Vagina (tissue), 2 donors: ENCODE measurements around the gene PAXX. TPM values are rescaled to one million over a fixed set of nuclear protein-coding genes. Genes with fewer than 3 reads are reported as not detected.
A peak's percentile ranks its signal among the peaks of the same experiment; 100 is the strongest.

Experiments used
- DNase-seq, 2 donors: peaks; one replicate each; pipeline ENCODE4 v3.0.0-alpha.2; 2017; ENCODE audit errors: extremely low spot score in 2 of 2
- H3K27ac ChIP-seq: fragments of 200-600 bp; sonication (generic); one replicate; pipeline ENCODE4 v1.5.1; 2019
- H3K27me3 ChIP-seq: fragments of 200-600 bp; sonication (generic); one replicate; pipeline ENCODE4 v1.5.1; 2019
- H3K36me3 ChIP-seq, 2 donors: fragments of 200-600 bp; sonication (generic); one replicate each; pipeline ENCODE4 v1.5.1; 2017 to 2019
- H3K4me1 ChIP-seq: fragments of 200-600 bp; sonication (generic); one replicate; pipeline ENCODE4 v1.5.1; 2019
- H3K4me3 ChIP-seq, 2 donors: fragments of 200-600 bp; sonication (generic); 1 replicate in 1 of 2; 2 replicates in 1 of 2; pipeline ENCODE4 v1.5.1; 2016 to 2019
- H3K9me3 ChIP-seq: fragments of 200-600 bp; sonication (generic); one replicate; pipeline ENCODE4 v1.5.1; 2019
- POLR2A ChIP-seq, 2 donors: fragments of 450-650 bp; IDR thresholded peaks; one replicate each; pipeline ENCODE4 v1.6.1; 2017; ENCODE audit warnings: antibody characterized with exemption in 2 of 2, mild to moderate bottlenecking in 2 of 2, moderate library complexity in 2 of 2
- POLR2AphosphoS5 ChIP-seq, 2 donors: sonication (generic); formaldehyde crosslinking; IDR thresholded peaks; one replicate each; pipeline ENCODE4 v1.9.0; 2017; ENCODE audit warnings: antibody characterized with exemption in 2 of 2, mild to moderate bottlenecking in 2 of 2, low read depth in 1 of 2; ENCODE audit not compliant: insufficient read depth in 1 of 2
- intact Hi-C: fragments of 100-400 bp; cut with DNase I; formaldehyde crosslinking; loops from one replicate; pipeline ENCODE4 v1.15.1; 2023
- total RNA-seq: library from RNA; depleted of rRNA; stranded (reverse); fragments of >200 nt; gene quantifications from one replicate; pipeline ENCODE4 v1.2.3, GENCODE V29; 2016
- TF ChIP-seq, protein P1 (sequence below), 3 experiments: fragments of 450-650 bp in 2 of 3; fragments of 200-600 bp in 1 of 3; sonication (generic) in 1 of 3; IDR thresholded peaks; one replicate each; pipeline ENCODE4 v1.5.1; 2017 to 2019; ENCODE audit warnings: antibody characterized with exemption in 3 of 3, mild to moderate bottlenecking in 2 of 3, moderate library complexity in 2 of 3

Gene PAXX
- total RNA-seq, 1 donor from 2014 or later, result 62.9 TPM

DNA sequence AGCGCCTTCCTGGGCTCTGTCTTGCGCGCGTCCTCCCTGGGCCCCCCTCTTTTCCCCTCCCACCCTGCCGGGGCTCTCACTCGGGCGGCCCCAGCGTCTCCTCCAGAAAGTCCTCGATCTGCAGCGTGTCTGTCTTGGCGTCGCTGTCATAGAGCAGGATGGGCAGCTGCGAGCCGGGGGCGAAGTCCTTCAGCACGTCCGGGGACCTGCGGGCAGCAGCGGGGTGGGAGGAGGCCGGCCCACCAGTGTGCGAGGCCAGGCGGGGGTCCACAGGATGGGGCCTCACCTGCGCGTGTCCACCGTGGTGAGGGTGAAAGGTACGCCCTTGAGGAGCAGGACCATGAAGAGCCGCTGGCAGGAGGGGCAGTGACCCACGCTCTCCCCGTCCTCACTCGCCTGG lies 3.1 kb downstream of the PAXX start:
- Histone ChIP-seq H3K4me3 (peak overlapping the region; percentile 22 to 32), H3K27ac (peak overlapping the region; percentile 62), H3K36me3 (no peaks in the 10 kb centered on the region), H3K27me3 (no peaks in the 10 kb centered on the region), H3K4me1 (peaks cover 52% of the 10 kb centered on the region), H3K9me3 (no peaks in the 10 kb centered on the region)
- TF ChIP-seq POLR2AphosphoS5 (IDR thresholded peaks at IDR 0.05; ENCODE audit: insufficient read depth in 1 of 2, low read depth in 1 of 2), result no peak
- intact Hi-C loops, result no loop called here
- DNase-seq, result no peak

GRCh38 chr9:136995772-136996311 lies 3.6 kb downstream of the PAXX start:
- no peaks in the 10 kb centered on the region for H3K9me3 ChIP-seq
- no peak for DNase-seq

DNA sequence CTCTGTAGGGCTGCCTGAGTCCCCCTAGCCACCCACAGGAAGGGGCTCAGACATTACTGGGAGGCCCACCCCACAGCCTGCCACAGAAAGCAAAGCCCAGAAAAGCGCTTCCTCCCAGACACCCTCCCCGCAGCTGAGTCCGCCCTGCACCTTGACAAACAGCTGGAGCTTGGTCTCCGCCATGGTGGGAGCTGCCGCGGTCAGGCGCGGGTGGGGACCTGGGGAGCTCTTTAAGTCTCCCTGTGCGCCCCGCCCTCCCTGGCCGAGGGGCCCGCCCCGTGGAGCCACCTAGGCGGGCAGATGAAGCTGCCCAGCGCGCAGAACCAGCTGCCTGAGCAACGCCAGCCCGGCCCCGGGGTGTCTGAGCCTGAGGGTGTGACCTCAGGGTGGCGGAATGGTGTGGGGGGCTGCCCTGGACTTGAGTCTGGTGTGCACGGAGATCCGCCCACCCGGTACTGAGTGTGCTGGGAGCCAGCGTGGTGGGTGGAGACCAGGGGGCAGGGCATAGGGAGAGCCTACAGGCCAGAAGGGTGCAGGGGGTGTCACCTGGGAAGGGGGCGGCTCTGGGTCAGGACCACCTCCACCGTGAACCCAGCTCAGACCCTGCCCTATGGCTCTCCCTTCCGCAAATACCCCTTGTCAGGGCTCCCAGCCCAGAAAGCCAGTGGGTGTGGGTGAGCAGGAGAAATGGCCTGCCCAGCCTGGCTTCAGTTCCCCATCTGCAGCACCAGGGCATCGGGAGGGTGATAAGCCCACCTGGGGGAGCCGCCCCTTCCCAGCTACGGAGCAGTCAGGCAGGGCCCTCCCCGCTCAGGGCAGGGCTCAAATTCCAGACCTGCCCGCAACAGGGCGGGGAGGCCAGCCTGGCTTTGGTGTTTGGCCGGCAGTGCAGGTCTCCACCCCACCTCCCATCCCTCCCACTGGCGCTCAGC lies 4.4 kb downstream of the PAXX start, which contains the start of gene CLIC3:
TSS of gene CLIC3 (minus strand) at position 208 of the 932 bp plus-strand sequence. CDS start at position 183, 25 bp downstream.
- H3K4me3 ChIP-seq, result peak within 1 kb of the TSS; percentile 22 to 32
- intact Hi-C loops, result no loop called here
- no peaks in the 10 kb centered on the region for H3K27me3 ChIP-seq
- no peak for DNase-seq
- peak within 1 kb of the TSS; percentile 62 for H3K27ac ChIP-seq
- H3K36me3 ChIP-seq, result no peaks in the 10 kb centered on the region
- TF ChIP-seq, protein P1, sequence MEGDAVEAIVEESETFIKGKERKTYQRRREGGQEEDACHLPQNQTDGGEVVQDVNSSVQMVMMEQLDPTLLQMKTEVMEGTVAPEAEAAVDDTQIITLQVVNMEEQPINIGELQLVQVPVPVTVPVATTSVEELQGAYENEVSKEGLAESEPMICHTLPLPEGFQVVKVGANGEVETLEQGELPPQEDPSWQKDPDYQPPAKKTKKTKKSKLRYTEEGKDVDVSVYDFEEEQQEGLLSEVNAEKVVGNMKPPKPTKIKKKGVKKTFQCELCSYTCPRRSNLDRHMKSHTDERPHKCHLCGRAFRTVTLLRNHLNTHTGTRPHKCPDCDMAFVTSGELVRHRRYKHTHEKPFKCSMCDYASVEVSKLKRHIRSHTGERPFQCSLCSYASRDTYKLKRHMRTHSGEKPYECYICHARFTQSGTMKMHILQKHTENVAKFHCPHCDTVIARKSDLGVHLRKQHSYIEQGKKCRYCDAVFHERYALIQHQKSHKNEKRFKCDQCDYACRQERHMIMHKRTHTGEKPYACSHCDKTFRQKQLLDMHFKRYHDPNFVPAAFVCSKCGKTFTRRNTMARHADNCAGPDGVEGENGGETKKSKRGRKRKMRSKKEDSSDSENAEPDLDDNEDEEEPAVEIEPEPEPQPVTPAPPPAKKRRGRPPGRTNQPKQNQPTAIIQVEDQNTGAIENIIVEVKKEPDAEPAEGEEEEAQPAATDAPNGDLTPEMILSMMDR (IDR thresholded peaks at IDR 0.05), result no peak
- TF ChIP-seq POLR2AphosphoS5 (IDR thresholded peaks at IDR 0.05; ENCODE audit: insufficient read depth in 1 of 2, low read depth in 1 of 2), result peak in 1 of 2 donors; percentile 26
- peaks cover 50% of the 10 kb centered on the region for H3K4me1 ChIP-seq
- no peaks in the 10 kb centered on the region for H3K9me3 ChIP-seq

More at GRCh38 chr9:136995772-136996311, 3.6 kb downstream of the PAXX start:
- TF ChIP-seq, protein P1 (IDR thresholded peaks at IDR 0.05), result no peak
- TF ChIP-seq POLR2A (IDR thresholded peaks at IDR 0.05) (no peak), POLR2AphosphoS5 (IDR thresholded peaks at IDR 0.05; ENCODE audit: insufficient read depth in 1 of 2, low read depth in 1 of 2) (no peak)
- intact Hi-C loops, result no loop called here
- H3K4me3 ChIP-seq, result peak overlapping the region; percentile 22 to 32
- H3K27ac ChIP-seq, result peak overlapping the region; percentile 62
- H3K27me3 ChIP-seq, result no peaks in the 10 kb centered on the region
- peaks cover 52% of the 10 kb centered on the region for H3K4me1 ChIP-seq
- H3K36me3 ChIP-seq, result no peaks in the 10 kb centered on the region

- TF ChIP-seq POLR2A (IDR thresholded peaks at IDR 0.05) (no peak), POLR2AphosphoS5 (IDR thresholded peaks at IDR 0.05; ENCODE audit: insufficient read depth in 1 of 2, low read depth in 1 of 2) (no peak)
- TF ChIP-seq, protein P1 (IDR thresholded peaks at IDR 0.05), result no peak
- no peak overlapping the region for H3K27ac ChIP-seq
- intact Hi-C loops, result no loop called here
- H3K27me3 ChIP-seq, result no peaks in the 10 kb centered on the region
- no peak for DNase-seq
- no peaks in the 10 kb centered on the region for H3K36me3 ChIP-seq
- no peaks in the 10 kb centered on the region for H3K9me3 ChIP-seq
- peaks cover 47% of the 10 kb centered on the region for H3K4me1 ChIP-seq
- H3K4me3 ChIP-seq, result no peak overlapping the region
Measured at GRCh38 chr9:136997371-136997770, 5.1 kb downstream of the PAXX start.

GRCh38 chr9:136997830-136998234 lies 5.6 kb downstream of the PAXX start:
- TF ChIP-seq POLR2A (IDR thresholded peaks at IDR 0.05) (no peak), POLR2AphosphoS5 (IDR thresholded peaks at IDR 0.05; ENCODE audit: insufficient read depth in 1 of 2, low read depth in 1 of 2) (no peak)
- TF ChIP-seq, protein P1 (IDR thresholded peaks at IDR 0.05), result no peak

More at GRCh38 chr9:136997830-136998234, 5.6 kb downstream of the PAXX start:
- Histone ChIP-seq H3K9me3 (no peaks in the 10 kb centered on the region), H3K27ac (no peak overlapping the region), H3K27me3 (no peaks in the 10 kb centered on the region), H3K36me3 (no peaks in the 10 kb centered on the region), H3K4me1 (peaks cover 42% of the 10 kb centered on the region), H3K4me3 (no peak overlapping the region)
- no peak for DNase-seq
- intact Hi-C loops, result no loop called here
